Measurements from ENCODE around the gene PKLR.

- TF ChIP-seq CTCF (IDR thresholded peaks at IDR 0.05) (no peak), POLR2A (IDR thresholded peaks at IDR 0.05) (no peak)
These were observed 41.6 kb upstream of the PKLR start for GRCh38 chr1:155342842-155343241.

Data from lower leg skin (tissue), 3 donors.